ENCODE results near the gene NET1.
"Not testable (repeated sequence)": the region's sequence is repeated elsewhere in the genome, so short reads cannot be mapped to it uniquely, and the experiment has no call there.

- TF ChIP-seq CTCF (IDR thresholded peaks at IDR 0.05 in 8 of 11, conservative IDR thresholded peaks at IDR 0.05 in 3 of 11); POLR2A (IDR thresholded peaks at IDR 0.05): not testable (repeated sequence)
Observed at GRCh38 chr10:5410787-5411186, 1.6 kb upstream of the NET1 start.
